GM12878 (cell line): ENCODE results near the gene IPPK. TPM values are rescaled to one million over a fixed set of nuclear protein-coding genes. Genes with fewer than 3 reads are reported as not detected.

Experiments used
- ATAC-seq: fragments of 200-7000 bp; cut with Tn5 transposase; 3 replicates; pipeline ENCODE4 v1.9.1; 2020; ENCODE audit warnings: mild to moderate bottlenecking, moderate library complexity
- BruUV-seq: library from RNA; stranded (reverse); fragments of 400-500 nt; replicated peaks from 2 replicates; lab custom pipeline; 2021; lab: Mats Ljungman, UMichigan
- CTCF ChIA-PET: fragments of 300-600 bp; sonication (Branson Sonifier 250); formaldehyde crosslinking; extraction: SDS; loops from one replicate; lab custom pipeline; 2021; ENCODE audit warnings: inconsistent platforms; lab: Yijun Ruan, JAX
- POLR2A ChIA-PET: fragments of 350-600 bp; formaldehyde crosslinking; extraction: SDS; loops from one replicate; lab custom pipeline; 2021; ENCODE audit warnings: inconsistent platforms; lab: Charles Lee
- RAD21 ChIA-PET: fragments of 300-600 bp; sonication (Branson Sonifier 250); formaldehyde crosslinking; loops from one replicate; lab custom pipeline; 2023; ENCODE audit warnings: antibody characterized with exemption; ENCODE audit not compliant: unreplicated experiment; lab: Charles Lee
- SMC1A ChIA-PET: fragments of 300-600 bp; sonication (Branson Sonifier 250); formaldehyde crosslinking; loops from one replicate; lab custom pipeline; 2023; ENCODE audit not compliant: unreplicated experiment, uncharacterized antibody; lab: Charles Lee
- DNase-seq: peaks from one replicate; pipeline ENCODE4 v3.0.0-alpha.2; 2011; ENCODE audit warnings: low read depth, low spot score
- FAIRE-seq: peaks from 3 replicates; lab custom pipeline; 2011; peaks lifted over from hg19 to GRCh38; lab: Jason Lieb, UNC
- H2AFZ ChIP-seq: 2 replicates; pipeline ENCODE4 v1.6.0; 2011; ENCODE audit warnings: low read depth, low read length, control low read depth; ENCODE audit not compliant: control insufficient read depth
- H3K27ac ChIP-seq: 2 replicates; pipeline ENCODE4 v1.5.1; 2011; ENCODE audit warnings: control low read depth; ENCODE audit not compliant: control insufficient read depth, insufficient read depth
- H3K27me3 ChIP-seq, 2 experiments: replicated peaks in 1 of 2; 2 replicates each; pipeline versions ENCODE4 v1.6.0 to v1.6.1; 2011; ENCODE audit warnings: low read length in 1 of 2; ENCODE audit not compliant: control insufficient read depth in 2 of 2, insufficient read depth in 2 of 2
- H3K36me3 ChIP-seq, 2 experiments: 2 replicates each; pipeline ENCODE4 v1.5.1; 2011; ENCODE audit warnings: low read length in 1 of 2; ENCODE audit not compliant: control insufficient read depth in 2 of 2, insufficient read depth in 2 of 2
- H3K4me1 ChIP-seq: 2 replicates; pipeline ENCODE4 v1.6.1; 2011; ENCODE audit warnings: mild to moderate bottlenecking, low read length, moderate library complexity, mixed read lengths; ENCODE audit not compliant: control insufficient read depth, insufficient read depth
- H3K4me2 ChIP-seq: 2 replicates; pipeline ENCODE4 v1.6.0; 2011; ENCODE audit warnings: control low read depth; ENCODE audit not compliant: control insufficient read depth, insufficient read depth
- H3K4me3 ChIP-seq: fragments of 200-600 bp; sonication (generic); 2 replicates; pipeline ENCODE4 v1.5.1; 2016
- H3K79me2 ChIP-seq: 2 replicates; pipeline ENCODE4 v1.6.0; 2011; ENCODE audit warnings: low read length; ENCODE audit not compliant: control insufficient read depth, insufficient read depth
- H3K9ac ChIP-seq: 2 replicates; pipeline ENCODE4 v1.8.0; 2011; ENCODE audit warnings: low read length, control low read depth, mixed read lengths; ENCODE audit not compliant: control insufficient read depth, insufficient read depth
- H3K9me3 ChIP-seq: replicated peaks from 3 replicates; pipeline ENCODE4 v1.5.1; 2011; ENCODE audit warnings: mild to moderate bottlenecking, low read length; ENCODE audit not compliant: control insufficient read depth, insufficient read depth
- H4K20me1 ChIP-seq: 2 replicates; pipeline ENCODE4 v1.6.0; 2011; ENCODE audit not compliant: control insufficient read depth, insufficient read depth
- EGR1 ChIP-seq, 2 experiments: IDR thresholded peaks; 1 replicate in 1 of 2; 2 replicates in 1 of 2; pipeline ENCODE4 v1.6.1; 2011 to 2012; ENCODE audit warnings: low read depth in 2 of 2, low read length in 2 of 2, borderline replicate concordance in 1 of 2, mild to moderate bottlenecking in 1 of 2, moderate library complexity in 1 of 2
- FOXM1 ChIP-seq: IDR thresholded peaks from 2 replicates; pipeline ENCODE4 v1.6.1; 2012; ENCODE audit warnings: low read depth, mild to moderate bottlenecking, inconsistent platforms, low read length, moderate library complexity
- IRF4 ChIP-seq: IDR thresholded peaks from 2 replicates; pipeline ENCODE4 v1.6.1; 2011; ENCODE audit warnings: low read depth, low read length
- JUNB ChIP-seq: IDR thresholded peaks from 2 replicates; pipeline ENCODE4 v1.6.1; 2016; ENCODE audit warnings: antibody characterized with exemption, mild to moderate bottlenecking
- KAT2A ChIP-seq: conservative IDR thresholded peaks from 2 replicates; pipeline ENCODE4 v1.6.1; 2011; ENCODE audit warnings: low read depth, low read length; ENCODE audit not compliant: control insufficient read depth
- KDM1A ChIP-seq: fragments of 200-600 bp; sonication (generic); IDR thresholded peaks from 2 replicates; pipeline ENCODE4 v1.6.1; 2016; ENCODE audit warnings: borderline replicate concordance
- MYC ChIP-seq: IDR thresholded peaks from 2 replicates; pipeline ENCODE4 v1.6.1; 2011; ENCODE audit warnings: mild to moderate bottlenecking, low read length, moderate library complexity, inconsistent platforms; ENCODE audit not compliant: insufficient read depth, insufficient replicate concordance, insufficient read length, severe bottlenecking
- NFXL1 ChIP-seq: fragments of 450-650 bp; IDR thresholded peaks from 2 replicates; pipeline ENCODE4 v1.6.1; 2017; ENCODE audit warnings: antibody characterized with exemption, mild to moderate bottlenecking, borderline replicate concordance
- POLR2A ChIP-seq: IDR thresholded peaks from 2 replicates; pipeline ENCODE4 v1.6.1; 2011; ENCODE audit warnings: low read depth, mild to moderate bottlenecking, low read length
- RBBP5 ChIP-seq: fragments of 200-600 bp; sonication (generic); conservative IDR thresholded peaks from 2 replicates; pipeline ENCODE4 v1.6.1; 2016
- STAT3 ChIP-seq: IDR thresholded peaks from 2 replicates; pipeline ENCODE4 v1.6.1; 2011; ENCODE audit warnings: low read depth, low read length, improper control_type of control experiment
- TCF7 ChIP-seq: IDR thresholded peaks from 2 replicates; pipeline ENCODE4 v1.6.1; 2014; ENCODE audit warnings: antibody characterized with exemption, borderline replicate concordance
- YBX1 ChIP-seq: fragments of 450-650 bp; IDR thresholded peaks from 2 replicates; pipeline ENCODE4 v1.6.1; 2016; ENCODE audit warnings: antibody characterized with exemption
- ZNF207 ChIP-seq: fragments of 450-650 bp; IDR thresholded peaks from 2 replicates; pipeline ENCODE4 v1.6.1; 2014; ENCODE audit warnings: antibody characterized with exemption, mild to moderate bottlenecking, borderline replicate concordance
- ZNF217 ChIP-seq: fragments of 450-650 bp; IDR thresholded peaks from 2 replicates; pipeline ENCODE4 v1.6.1; 2017; ENCODE audit warnings: antibody characterized with exemption, mild to moderate bottlenecking
- ZNF384 ChIP-seq: IDR thresholded peaks from 2 replicates; pipeline ENCODE4 v1.6.1; 2012; ENCODE audit warnings: low read depth, mild to moderate bottlenecking, low read length, improper control_type of control experiment, borderline replicate concordance
- WGBS: methylation state at CpG from one replicate; pipeline ENCODE4 v1.1.6; 2016; ENCODE audit warnings: low lambda C conversion rate; ENCODE audit not compliant: insufficient replicate concordance, insufficient coverage; ENCODE audit errors: missing lambda C conversion rate; 5-methylcytosine and 5-hydroxymethylcytosine counted together
- in situ Hi-C: fragments of 300-500 bp; cut with MboI; formaldehyde crosslinking; loops from 9 replicates; pipeline ENCODE4 v1.14.3; 2018; ENCODE audit warnings: mixed read lengths
- intact Hi-C: fragments of 100-400 bp; cut with micrococcal nuclease; formaldehyde crosslinking; loops from one replicate; pipeline ENCODE4 v1.14.2; 2022; ENCODE audit not compliant: unreplicated experiment
- polyA plus RNA-seq, 11 experiments: library from polyadenylated mRNA; depleted of rRNA in 4 of 11; unstranded in 6 of 11; stranded (reverse) in 5 of 11; fragments of >200 nt; fragmentation: Nextera tagmentation in 4 of 11; fragmentation: Illumina TruSeq in 1 of 11; extraction: Ambion mirVana in 4 of 11; extraction: Trizol in 1 of 11; gene quantifications; 1 replicate in 1 of 11; 2 replicates in 10 of 11; pipeline versions ENCODE4 v1.2.1 to v1.2.3, GENCODE V29; 2011 to 2016; ENCODE audit warnings: inconsistent platforms in 2 of 11, missing spikeins in 2 of 11, low read depth in 1 of 11
- total RNA-seq, 4 experiments: library from RNA; depleted of rRNA in 3 of 4; stranded (reverse); fragments of >200 nt in 3 of 4; fragmentation: Illumina TruSeq in 1 of 4; extraction: Trizol in 1 of 4; gene quantifications; 2 replicates each; pipeline versions ENCODE4 v1.2.1 to v1.2.3, GENCODE V29; 2013 to 2021
- TF ChIP-seq, protein P1 (sequence below): IDR thresholded peaks from 2 replicates; pipeline ENCODE4 v1.6.1; 2012; ENCODE audit warnings: mild to moderate bottlenecking, low read depth, low read length
- TF ChIP-seq, protein P2 (sequence below): fragments of 450-650 bp; IDR thresholded peaks from 2 replicates; pipeline ENCODE4 v1.6.1; 2014; ENCODE audit warnings: mild to moderate bottlenecking
- TF ChIP-seq, protein P3 (sequence below): IDR thresholded peaks from 2 replicates; pipeline ENCODE4 v1.6.1; 2012; ENCODE audit warnings: low read depth, low read length, improper control_type of control experiment

IPPK gene
- total and polyA plus RNA-seq, 10 of the 15 experiments (the other 5 are each of a cell fraction or from before 2014, with no cell fraction given): 2.1 to 22.1 (median 11.4) TPM

DNA sequence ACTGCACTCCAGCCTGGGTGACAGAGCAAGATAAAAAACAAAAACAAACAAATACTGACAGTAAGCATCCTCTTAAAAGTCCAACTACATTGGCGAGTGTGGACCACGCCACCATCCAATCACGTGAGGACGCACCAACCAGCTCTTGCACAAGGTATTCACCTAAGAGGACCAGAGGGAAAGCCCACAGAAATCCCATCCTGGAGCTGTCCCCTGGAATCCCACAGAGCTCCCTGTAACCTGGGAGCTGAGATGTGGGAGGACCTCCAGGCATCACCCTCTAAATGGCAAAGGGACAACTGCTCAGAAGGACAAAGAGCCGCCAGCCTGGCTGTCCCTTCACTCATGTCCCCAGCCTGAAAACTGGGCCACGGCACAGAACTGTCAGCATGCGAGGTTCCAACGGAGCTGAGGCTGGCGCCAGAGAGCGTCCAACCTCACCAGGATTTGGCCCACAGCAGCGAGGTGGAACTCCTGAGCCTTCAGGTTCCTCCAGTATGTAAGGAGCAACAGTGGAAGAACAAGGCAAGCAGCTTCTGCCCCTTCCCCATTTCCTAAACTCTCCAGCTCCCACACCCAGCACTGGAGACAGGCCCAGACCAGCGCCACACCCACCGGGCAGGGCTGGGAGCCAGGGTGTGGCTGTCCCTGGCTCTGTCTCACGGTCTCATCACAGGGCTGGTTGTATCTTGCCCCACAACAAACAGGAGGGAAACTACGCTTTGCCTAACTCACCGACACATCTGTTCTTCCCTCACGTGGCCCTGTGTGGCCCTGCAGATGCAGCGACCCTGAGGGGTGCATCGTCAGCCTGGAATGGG is 15.2 kb downstream of the IPPK start:
- Histone ChIP-seq H3K4me1 (no peaks in the 10 kb centered on the region; the same call in 1 of the 2 replicates), H3K4me3 (no peak overlapping the region), H3K9me3 (no peaks in the 10 kb centered on the region), H3K4me2 (no peak overlapping the region), H4K20me1 (no peaks in the 10 kb centered on the region), H3K36me3 (peaks cover 9 to 33% of the 10 kb centered on the region in 2 experiments), H3K9ac (no peak overlapping the region), H3K27me3 (no peaks in the 10 kb centered on the region), H3K79me2 (no peaks in the 10 kb centered on the region), H3K27ac (no peak overlapping the region), H2AFZ (no peak overlapping the region)
- DNase-seq (no peak), FAIRE-seq (no peak), ATAC-seq (no peak)
- no peak for TF ChIP-seq KAT2A
- TF ChIP-seq YBX1: no peak
- no peak for TF ChIP-seq POLR2A
- TF ChIP-seq, protein P1, sequence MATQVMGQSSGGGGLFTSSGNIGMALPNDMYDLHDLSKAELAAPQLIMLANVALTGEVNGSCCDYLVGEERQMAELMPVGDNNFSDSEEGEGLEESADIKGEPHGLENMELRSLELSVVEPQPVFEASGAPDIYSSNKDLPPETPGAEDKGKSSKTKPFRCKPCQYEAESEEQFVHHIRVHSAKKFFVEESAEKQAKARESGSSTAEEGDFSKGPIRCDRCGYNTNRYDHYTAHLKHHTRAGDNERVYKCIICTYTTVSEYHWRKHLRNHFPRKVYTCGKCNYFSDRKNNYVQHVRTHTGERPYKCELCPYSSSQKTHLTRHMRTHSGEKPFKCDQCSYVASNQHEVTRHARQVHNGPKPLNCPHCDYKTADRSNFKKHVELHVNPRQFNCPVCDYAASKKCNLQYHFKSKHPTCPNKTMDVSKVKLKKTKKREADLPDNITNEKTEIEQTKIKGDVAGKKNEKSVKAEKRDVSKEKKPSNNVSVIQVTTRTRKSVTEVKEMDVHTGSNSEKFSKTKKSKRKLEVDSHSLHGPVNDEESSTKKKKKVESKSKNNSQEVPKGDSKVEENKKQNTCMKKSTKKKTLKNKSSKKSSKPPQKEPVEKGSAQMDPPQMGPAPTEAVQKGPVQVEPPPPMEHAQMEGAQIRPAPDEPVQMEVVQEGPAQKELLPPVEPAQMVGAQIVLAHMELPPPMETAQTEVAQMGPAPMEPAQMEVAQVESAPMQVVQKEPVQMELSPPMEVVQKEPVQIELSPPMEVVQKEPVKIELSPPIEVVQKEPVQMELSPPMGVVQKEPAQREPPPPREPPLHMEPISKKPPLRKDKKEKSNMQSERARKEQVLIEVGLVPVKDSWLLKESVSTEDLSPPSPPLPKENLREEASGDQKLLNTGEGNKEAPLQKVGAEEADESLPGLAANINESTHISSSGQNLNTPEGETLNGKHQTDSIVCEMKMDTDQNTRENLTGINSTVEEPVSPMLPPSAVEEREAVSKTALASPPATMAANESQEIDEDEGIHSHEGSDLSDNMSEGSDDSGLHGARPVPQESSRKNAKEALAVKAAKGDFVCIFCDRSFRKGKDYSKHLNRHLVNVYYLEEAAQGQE: no peak
- TF ChIP-seq, protein P2, sequence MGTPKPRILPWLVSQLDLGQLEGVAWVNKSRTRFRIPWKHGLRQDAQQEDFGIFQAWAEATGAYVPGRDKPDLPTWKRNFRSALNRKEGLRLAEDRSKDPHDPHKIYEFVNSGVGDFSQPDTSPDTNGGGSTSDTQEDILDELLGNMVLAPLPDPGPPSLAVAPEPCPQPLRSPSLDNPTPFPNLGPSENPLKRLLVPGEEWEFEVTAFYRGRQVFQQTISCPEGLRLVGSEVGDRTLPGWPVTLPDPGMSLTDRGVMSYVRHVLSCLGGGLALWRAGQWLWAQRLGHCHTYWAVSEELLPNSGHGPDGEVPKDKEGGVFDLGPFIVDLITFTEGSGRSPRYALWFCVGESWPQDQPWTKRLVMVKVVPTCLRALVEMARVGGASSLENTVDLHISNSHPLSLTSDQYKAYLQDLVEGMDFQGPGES: no peak
- no peak for TF ChIP-seq ZNF217
- no peak for TF ChIP-seq IRF4
- no peak for TF ChIP-seq KDM1A
- no peak for TF ChIP-seq ZNF384
- TF ChIP-seq EGR1 (IDR thresholded peaks at IDR 0.05; ENCODE audit: borderline replicate concordance in 1 of 2, low read depth in 2 of 2, low read length in 2 of 2): no peak
- no peak for TF ChIP-seq TCF7
- no peak for TF ChIP-seq RBBP5
- no peak for TF ChIP-seq FOXM1
- TF ChIP-seq JUNB: no peak
- TF ChIP-seq ZNF207: no peak
- TF ChIP-seq NFXL1: no peak
- TF ChIP-seq, protein P3, sequence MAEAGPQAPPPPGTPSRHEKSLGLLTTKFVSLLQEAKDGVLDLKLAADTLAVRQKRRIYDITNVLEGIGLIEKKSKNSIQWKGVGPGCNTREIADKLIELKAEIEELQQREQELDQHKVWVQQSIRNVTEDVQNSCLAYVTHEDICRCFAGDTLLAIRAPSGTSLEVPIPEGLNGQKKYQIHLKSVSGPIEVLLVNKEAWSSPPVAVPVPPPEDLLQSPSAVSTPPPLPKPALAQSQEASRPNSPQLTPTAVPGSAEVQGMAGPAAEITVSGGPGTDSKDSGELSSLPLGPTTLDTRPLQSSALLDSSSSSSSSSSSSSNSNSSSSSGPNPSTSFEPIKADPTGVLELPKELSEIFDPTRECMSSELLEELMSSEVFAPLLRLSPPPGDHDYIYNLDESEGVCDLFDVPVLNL: no peak
- no peak for TF ChIP-seq STAT3
- no peak for TF ChIP-seq MYC
- ChIA-PET SMC1A (no interaction called here), POLR2A (no interaction called here), CTCF (no interaction called here), RAD21 (no interaction called here)
- 88% methylated on average over 19 of the region's 19 CpGs for WGBS
- intact Hi-C loops: no loop called here
- in situ Hi-C loops: no loop called here
- no TSS peak for BruUV-seq
